GM21526 (cell line): ENCODE measurements around the gene TEAD1.

Source experiments
- ATAC-seq: cut with Tn5 transposase; IDR thresholded peaks from one replicate; pipeline ENCODE4 v1.9.1; 2021; ENCODE audit warnings: moderate library complexity; ENCODE audit not compliant: unreplicated experiment, low FRiP score

Gene TEAD1

GRCh38 chr11:12664385-12664784 lies 9.8 kb upstream of the TEAD1 start:
- no peak for ATAC-seq

DNA sequence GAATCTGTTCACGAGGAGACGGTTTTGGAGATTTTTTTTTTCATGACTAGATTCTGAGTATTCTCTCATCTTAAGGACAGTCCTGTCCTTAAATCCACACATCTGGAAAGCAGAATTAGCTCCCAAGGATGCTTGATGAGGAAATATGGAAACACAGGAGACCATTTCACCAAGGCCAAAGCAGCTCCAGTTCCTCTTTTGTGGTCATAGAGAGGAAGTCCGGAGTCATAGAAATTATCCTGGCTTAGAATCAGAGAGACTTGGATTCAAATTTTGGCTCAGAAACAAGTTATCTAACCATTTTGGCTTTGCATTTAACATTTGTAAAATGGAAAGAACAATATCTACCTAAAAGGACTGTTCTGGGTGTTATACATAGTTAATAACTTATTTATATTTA lies 7.3 kb upstream of the TEAD1 start:
- ATAC-seq: no peak

- ATAC-seq: no peak
These were observed 6.6 kb upstream of the TEAD1 start for GRCh38 chr11:12667646-12668045.

GRCh38 chr11:12668166-12668565 lies 6.1 kb upstream of the TEAD1 start:
- no peak for ATAC-seq

GRCh38 chr11:12669930-12670329 lies 4.3 kb upstream of the TEAD1 start:
- no peak for ATAC-seq

- ATAC-seq: no peak
These were observed 2.9 kb upstream of the TEAD1 start for GRCh38 chr11:12671370-12671769.

DNA sequence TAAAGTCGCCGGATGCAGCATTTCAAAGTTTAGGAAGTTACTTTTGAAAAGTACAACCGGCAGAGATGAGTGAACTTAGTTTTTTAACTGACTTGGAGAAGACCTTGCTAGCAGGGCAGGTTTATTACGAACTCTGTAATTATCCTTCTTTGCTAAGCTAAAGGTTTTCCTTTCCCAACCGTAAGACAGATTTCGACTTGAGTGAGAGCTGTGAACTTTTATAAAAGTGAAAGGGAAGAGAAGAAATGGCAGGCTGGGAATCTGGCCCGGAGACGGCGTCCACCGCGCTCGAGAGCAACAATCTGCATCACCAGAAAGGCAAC lies 659 bp upstream of the TEAD1 start:
- peak; percentile 4 for ATAC-seq

DNA sequence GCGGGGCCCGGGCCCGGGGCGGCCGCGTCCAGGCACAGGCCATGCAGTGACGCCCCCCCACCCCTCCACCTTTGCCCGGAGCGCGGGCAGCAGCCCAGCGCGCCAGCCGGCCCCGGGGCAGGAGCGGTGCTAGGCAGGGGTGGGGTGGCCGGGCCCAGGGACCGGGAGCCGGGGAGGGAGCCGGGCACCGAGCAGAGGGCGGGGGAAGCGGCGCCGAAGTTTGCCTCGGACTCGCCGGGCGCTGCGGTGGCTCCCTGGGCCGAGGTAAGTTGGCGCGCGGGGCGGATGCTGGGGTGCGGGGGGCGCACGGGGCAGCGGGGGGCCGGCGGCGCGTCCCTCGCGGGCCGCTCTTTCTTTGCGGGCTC lies 332 bp downstream of the TEAD1 start:
- ATAC-seq: peak; percentile 33

DNA sequence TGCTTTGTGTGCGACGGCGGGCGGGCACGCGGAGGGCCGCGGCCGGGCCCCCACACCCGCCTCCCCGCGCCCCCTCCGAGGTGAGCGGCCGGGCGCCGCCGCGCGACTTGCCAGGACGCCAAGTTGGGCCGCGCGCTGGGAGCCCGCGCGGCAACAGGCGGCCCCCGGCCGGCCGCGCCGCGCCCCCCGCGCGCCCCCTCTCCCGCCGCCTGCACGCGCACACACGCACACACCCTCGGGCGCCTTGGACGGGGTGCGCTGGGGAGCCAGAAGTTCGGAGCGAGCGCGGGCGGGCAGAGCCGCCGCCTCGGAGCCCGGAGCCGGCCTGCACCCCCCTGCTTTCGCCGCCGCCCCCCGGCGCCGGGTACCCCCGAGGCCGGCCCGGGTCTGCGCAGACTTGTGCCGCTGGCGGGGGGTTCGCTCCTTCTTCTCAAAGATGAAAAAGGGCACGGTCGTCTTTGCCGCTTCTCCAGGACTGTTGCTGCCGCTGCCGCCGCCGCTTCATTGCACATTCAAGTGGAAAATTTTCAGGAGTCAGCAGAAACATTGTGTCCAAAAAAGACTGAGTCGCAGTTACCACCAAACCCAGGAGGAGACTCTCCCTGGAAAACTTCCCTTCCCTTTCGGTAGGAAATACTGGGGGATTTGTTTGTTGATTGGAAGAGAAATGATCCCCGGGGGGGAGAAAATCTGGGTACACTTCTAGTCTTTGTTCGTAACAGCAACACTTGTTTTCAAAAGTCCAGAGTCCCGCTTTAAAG lies 895 bp downstream of the TEAD1 start:
- no peak for ATAC-seq

GRCh38 chr11:12675951-12676711 lies 1.9 kb downstream of the TEAD1 start:
- ATAC-seq: no peak

DNA sequence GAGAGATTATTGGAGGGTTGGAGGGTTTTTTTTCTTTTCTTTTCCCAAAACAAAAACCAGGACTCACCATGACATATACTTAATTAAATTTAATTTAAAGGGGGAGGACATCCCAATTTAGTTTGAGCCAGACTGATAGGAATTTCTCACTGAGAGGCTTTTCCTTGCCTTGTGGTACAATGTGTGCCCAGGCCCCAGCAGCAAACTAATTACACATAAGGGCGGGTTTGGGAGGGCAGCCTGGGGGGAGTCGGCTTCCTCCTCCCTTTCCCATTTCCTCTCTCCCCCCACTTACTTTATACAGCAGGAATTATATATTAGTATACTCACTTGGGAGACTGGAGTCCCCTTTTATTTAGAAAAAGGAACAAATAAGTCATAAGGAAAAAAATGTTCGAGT lies 2.9 kb downstream of the TEAD1 start:
- ATAC-seq: no peak

DNA sequence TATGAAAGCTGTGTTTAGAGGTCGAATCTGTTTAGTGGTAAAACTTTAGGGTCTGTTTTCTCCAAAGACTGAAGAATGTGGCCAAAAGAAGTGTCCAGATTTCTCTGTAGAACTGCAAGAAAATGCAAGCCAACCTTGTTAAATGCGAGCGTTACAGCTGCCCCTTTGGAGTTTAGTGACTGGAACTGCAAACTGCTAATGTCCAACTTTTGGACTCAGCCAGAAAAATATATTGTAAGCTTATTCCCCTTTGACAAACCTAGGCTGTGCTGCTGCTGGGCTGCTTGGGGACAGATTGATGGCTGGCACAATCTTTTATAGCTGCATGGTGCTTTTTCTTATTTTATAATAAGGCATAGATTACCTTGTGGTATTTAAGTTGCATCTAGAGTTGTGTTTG lies 3.9 kb downstream of the TEAD1 start:
- no peak for ATAC-seq

- ATAC-seq: no peak
These were observed 4.8 kb downstream of the TEAD1 start for GRCh38 chr11:12678991-12679390.

- ATAC-seq: no peak
These were observed 5.2 kb downstream of the TEAD1 start for GRCh38 chr11:12679471-12679870.

DNA sequence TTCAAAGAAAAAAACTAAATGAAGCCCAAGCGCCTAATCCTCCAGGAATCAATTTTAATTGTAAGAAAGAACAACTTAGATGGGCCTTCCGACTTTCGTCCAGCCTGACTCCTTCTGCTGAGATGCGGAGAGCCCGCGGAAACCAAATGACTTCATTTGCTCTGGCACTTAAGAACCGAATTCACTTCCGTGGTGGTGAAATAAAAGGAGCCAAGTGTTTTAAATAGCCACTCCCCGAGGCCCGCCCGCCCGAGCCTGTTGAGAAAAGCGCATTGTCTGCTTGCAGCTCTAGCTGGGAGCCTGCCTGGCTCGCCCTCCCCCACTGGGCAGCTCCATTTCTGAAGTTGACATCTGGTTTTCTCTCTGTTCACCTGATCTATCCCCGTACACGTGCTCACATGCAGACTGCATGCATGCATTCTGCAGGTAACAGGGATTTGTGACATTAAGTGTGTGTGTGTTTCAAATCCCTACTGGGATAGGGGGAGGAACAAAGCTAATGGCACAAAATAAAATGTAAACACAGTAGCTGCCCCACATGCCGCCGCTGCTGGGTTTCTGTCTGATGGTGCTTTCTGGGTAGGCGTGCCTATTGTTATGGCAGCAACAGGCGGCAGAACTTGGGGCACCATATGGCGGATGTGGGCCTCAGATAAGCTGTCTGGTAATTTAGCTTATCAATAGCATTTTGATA lies 6.2 kb downstream of the TEAD1 start:
- no peak for ATAC-seq

- ATAC-seq: no peak
These were observed 6.7 kb downstream of the TEAD1 start for GRCh38 chr11:12680940-12681258.

- ATAC-seq: no peak
These were observed 7.2 kb downstream of the TEAD1 start for GRCh38 chr11:12681466-12681865.

DNA sequence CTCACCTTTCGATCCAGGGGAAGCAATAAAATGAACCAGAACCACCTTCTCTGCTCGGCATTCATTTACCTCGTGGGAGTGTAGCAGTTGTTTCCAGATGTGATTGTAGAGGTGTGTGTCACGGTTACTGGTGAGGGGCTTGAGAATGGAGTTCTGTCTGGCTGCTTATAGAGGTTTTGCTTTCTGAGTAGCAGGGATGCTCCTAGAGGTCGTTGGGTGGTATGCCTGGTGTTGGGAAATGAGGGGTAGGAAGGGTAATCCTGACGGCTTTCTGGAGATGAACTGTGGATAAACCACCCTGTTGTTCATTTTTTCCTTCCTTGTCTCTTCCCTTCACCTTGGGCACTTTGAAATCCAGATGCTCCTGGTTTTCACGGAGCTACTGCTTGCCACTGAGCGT lies 8.1 kb downstream of the TEAD1 start:
- ATAC-seq: no peak

GRCh38 chr11:12682737-12683500 lies 8.7 kb downstream of the TEAD1 start:
- no peak for ATAC-seq

DNA sequence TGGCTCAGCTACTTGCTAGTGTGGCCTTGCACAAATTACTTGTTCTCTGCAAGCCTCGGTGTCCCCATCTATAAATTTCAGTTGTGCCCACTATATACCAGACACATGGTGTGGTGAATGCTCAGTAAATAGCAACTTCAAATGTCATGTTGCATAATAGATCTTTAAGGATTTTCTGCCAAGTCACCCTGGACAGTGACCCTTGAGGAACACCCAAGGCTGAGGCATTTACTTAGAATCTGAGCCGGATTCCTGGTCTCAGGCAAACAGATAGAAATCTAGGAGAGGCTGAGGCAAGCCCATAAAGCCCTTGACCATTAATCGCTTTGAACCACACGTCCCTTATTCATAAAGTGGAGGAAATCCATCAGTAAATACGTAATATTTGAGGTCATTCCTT lies 9.7 kb downstream of the TEAD1 start:
- no peak for ATAC-seq

DNA sequence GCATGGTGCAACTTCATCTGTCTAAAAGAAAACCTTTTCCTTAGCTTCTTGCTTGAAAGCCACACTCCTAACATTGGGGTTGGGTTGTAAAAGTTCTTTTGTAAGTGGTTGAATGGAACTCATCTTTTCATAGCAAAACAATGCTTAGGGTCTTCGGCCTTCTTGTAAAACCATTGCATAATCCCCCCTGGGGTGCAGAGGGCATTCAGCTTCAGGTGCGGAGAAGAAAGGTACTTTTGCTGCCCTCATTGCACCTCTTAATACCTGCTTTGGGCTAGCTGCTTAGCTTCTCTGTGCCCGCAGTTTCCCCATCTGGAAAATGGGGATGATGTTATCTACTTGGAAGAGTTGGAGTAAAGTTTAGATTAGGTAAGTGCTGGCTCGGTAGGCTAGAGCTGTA lies 10.1 kb downstream of the TEAD1 start:
- no peak for ATAC-seq
